ENCODE data around the gene DDX24.

DNA sequence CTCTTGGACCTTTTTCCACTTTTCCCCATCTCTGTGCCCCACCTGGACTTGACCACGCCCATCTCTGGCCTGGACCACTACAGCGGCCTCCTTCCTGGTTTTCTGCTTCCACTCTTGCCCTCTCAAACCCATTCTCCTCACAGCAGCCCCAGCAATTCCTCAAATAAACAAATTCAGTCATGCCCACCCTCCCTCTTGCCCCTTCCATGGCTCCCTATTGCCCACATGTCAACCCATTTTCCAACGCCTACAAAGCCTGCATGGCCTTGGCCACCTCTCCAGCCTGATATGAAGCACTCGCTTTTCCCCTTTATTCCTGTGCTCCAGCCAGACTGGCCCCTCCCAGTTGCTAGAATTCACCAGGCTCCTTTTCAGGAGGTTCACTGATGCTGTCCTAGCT is 60.7 kb downstream of the DDX24 start:
- TF ChIP-seq, protein P1, sequence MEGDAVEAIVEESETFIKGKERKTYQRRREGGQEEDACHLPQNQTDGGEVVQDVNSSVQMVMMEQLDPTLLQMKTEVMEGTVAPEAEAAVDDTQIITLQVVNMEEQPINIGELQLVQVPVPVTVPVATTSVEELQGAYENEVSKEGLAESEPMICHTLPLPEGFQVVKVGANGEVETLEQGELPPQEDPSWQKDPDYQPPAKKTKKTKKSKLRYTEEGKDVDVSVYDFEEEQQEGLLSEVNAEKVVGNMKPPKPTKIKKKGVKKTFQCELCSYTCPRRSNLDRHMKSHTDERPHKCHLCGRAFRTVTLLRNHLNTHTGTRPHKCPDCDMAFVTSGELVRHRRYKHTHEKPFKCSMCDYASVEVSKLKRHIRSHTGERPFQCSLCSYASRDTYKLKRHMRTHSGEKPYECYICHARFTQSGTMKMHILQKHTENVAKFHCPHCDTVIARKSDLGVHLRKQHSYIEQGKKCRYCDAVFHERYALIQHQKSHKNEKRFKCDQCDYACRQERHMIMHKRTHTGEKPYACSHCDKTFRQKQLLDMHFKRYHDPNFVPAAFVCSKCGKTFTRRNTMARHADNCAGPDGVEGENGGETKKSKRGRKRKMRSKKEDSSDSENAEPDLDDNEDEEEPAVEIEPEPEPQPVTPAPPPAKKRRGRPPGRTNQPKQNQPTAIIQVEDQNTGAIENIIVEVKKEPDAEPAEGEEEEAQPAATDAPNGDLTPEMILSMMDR (IDR thresholded peaks at IDR 0.05): no peak
- TF ChIP-seq POLR2A (IDR thresholded peaks at IDR 0.05): no peak
